GM19467 (cell line): ENCODE data around the gene GDPD5.

Experiments
- ATAC-seq: cut with Tn5 transposase; IDR thresholded peaks from one replicate; pipeline ENCODE4 v1.9.1; 2021; ENCODE audit warnings: mild to moderate bottlenecking, moderate library complexity; ENCODE audit not compliant: unreplicated experiment

The GDPD5 gene

DNA sequence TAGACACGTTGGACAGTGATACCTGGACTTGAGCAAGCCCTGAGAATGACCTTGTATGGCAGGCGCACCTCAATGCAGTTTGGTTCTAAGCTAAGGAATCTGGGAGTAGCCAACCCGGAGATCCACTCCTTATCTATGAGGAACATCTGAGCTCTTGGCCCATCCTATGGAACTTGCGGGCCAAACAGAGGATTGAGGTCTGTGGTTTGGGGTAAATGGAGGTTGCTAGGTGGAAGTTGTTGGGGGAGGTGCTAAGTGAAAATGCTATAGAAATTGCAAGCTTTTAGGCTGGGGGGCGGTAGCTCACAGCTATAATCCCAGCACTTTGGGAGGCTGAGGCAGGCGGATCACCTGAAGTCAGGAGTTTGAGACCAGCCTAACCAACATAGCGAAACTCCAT, 8.9 kb downstream of the GDPD5 start:
- ATAC-seq = no peak

DNA sequence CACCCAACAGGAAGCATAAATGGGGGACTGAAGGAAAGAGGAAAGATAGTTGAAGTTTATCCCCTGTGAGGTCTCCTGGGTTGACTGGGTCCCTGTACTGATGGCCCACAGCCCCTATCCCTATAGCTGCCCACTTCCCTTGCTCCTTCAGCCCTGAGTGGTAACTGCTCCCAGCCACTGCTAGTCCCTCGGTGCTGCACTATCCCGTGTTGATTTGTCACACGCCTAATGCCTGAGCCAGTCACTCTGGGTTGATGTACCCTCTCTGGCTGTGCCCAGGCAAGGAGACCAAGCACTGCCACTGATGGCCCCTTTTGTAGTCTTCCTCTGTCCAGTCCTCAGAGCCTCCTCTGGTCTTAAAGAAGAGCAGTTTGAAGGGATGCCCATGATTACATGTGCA, 9.6 kb downstream of the GDPD5 start:
- ATAC-seq = no peak

DNA sequence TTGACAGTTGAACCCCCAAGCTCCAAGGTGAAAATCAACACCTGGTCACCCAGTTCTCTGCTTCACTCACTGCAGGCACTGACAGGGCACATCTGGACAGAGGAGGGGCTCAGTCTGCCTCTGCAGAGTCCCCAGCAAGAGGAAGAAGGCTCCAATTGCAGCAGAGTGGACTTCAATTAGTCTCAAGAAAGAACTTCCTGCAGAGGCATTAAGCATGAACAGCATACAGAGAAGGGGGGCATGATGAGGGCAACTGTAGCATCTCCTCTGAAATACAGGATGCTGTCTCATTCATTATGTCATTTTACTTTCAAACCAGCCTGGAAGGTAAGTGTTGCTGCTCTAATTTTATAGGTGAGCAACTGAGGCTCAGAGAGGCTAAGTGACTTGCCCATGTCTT, 11.1 kb downstream of the GDPD5 start:
- ATAC-seq = no peak

DNA sequence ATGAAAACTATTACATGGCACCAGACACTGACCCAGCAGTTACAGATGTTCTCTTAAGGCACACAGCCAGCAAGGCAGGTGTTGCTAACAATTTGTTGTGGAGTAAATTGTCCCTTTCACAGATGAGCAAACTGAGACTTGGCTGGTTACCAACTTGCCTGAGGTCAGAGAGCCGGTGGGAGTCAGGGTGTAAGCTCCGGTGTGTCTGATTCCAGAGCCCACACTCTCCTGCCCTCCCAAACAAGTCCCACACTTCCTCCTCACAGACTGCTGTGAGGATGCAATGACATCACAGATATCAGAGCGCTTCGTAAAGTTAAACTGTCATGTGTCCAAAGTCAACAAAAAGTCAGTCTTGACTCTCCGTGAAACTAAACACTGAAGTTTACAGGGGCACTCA, 12.5 kb downstream of the GDPD5 start:
- no peak for ATAC-seq

DNA sequence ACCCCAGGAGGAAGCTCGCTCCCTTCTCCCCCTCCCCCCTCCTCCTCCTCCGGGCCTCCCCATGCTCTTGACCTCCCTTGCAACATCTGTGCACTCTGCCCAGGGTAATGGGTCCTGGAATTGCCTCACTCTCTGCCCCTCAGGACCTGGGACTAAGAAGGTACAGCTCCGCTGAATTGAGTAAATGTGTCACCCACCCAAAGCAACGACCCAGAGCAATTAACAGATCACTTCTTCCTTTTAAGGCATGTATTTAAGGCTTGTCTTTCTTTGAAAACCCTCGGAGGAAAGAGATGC, 15.1 kb downstream of the GDPD5 start:
- no peak for ATAC-seq

DNA sequence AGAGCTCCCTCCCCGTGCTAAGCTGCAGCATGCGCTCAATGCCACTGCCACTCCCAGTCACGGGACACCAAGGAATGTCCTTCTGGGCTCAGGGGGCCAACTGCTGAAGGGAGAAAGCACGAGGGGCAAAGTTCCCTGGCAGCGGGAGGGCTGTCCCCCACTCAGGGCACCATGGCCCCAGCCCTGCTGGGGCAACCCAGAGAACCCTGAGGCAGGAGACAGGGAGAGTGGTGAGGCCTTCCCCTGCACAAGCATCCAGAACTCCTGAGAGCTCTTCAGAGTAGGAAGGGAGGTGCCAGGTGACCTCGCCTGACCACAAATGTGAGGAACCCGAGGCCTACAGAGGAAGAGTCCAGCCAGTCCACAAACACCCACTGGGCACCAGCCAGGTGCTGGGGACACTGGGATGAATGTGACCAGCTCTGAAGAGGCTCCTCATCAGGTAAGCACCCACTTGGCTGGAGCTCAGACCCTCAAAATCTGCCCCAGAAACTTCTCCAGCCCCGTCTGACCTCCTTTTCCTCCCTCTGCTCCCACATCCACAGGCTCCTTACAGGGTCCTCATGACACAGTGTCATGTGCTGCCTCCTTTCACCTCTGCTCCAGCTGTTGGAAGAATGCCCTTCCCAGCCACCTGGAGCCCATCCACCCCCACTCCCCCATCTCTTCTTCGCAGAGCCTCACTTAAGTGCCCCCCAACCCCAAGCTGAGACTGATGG, 15.6 kb downstream of the GDPD5 start:
- no peak for ATAC-seq

DNA sequence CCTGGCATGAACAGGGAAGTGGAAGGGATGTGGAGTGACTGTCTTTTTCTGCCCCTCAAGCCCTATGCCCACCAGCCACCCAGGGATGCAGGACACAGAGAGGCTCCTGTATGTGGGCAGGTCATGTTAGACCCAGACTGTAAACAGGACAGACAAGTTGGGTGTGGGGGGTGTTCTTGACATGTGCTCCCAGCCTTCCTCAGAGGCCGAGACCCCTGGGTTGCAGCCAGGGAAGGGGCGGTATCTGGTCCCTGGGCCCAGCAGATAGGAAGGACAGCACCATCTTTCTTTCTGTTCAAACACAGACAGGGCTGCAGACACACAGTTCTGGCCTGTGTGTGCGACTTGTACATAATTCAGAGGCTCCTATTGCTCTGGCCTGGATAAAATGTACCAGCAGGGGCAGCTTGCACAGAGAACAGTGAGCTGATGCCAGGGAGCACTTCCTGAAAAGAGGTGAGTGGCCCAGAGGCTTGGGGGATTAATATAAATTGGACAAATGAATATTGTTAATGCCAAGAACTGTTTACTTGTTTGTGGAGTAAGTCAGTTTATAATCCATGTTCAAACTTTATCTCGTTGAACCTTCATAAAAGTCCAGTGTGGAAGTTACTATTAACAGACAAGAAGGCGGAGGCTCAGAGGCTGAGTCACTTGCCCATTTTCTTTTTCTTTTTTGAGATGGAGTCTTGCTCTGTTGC, 16.6 kb downstream of the GDPD5 start:
- no peak for ATAC-seq

DNA sequence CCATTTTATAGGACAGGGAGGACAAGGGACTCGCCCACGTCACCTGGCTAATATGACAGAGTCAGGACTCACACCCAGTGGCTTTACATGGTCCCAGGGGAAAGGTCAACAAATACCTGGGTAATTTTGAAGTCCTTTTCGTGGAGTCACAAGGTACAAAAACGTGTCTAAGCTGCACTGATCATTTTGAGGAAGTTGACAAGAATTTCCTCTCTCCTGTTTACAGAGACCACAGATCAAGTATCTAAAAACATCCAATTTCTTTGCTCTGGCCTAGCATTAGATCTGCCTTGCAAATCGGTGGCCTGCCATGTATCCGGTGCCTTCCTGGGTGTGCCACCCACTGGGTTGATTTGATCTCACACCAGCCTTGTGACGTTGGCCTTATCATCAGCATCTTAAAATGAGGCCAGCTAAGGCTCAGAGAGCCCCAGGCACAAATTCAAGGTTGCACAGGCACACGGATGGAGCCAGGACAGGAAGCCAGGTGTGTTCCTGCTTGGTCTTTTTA, 17.6 kb downstream of the GDPD5 start:
- peak; percentile 43 for ATAC-seq

DNA sequence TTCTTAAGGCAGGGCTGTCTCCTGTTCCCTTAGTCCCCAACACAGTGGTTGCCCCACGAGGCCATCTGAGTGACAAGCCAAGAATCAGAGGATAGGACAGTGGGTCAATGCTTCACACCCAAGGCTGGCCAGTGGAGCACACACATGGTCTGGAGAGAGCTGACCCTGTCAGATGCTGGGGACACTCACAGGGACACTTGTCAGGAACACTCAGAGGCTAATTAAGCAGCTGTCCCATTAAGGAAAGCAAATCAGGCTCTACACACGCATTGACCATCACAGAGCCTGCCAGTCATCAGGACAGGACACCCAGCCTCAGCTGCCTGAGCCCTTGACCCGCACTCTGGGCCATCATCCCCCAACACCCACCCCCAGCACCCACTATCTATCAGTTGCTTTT, 18.2 kb downstream of the GDPD5 start:
- no peak for ATAC-seq

DNA sequence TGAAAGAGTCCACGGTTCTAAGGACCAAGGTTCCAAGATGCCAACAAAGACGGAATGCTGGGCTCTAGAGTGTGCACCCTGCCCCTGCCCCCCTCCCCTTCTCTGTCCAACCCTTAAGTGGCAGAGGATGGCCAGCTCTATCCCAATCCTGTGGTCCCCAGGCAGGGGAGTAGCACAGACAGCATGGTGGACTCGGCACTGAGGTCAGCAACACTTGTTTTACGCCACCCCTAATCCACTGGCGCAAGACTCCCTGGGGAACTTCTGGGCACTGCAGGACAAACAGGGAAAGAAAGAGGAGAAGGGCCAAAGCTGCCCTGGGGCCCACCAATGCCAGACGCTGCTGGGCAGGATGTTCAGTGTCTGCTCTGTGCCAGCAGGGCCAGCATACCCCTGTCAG, 18.9 kb downstream of the GDPD5 start:
- no peak for ATAC-seq

DNA sequence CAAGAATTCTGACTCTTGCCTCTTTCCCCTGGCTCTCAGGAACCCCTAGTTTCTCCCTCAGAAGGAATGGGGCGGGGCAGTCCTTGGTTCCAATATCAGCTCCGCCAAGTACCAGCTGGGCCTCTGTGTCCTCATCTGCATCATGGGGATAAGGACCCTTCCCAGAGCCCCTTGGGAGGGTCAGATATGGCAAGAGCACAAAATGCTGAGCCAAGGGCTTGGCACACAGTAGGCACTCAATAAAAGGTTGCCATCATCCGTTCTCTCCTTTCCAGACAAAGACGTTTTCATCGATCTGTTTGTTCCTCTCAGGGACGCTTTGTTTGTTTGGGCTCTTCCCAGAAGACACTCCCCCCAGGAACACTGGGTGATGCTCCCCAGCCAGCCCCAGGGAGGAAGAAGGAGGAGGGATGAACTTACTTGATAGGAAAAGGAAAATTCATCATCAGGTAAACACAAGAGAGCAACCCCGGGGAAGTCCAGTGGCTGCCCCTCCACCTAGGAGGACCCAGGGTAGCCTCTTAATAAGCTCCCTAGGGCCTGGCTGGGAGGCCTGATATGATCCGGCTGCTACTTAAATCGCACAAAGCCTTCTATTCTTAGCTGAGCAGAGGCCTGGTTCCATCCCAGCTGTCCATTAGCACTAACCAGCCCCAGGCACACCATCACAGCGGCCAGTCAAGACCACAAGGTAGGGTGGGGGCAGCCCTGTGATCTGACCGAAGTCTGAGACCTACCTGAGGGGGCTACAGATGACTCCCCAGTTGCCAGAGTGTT, 19.6 kb downstream of the GDPD5 start:
- no peak for ATAC-seq

DNA sequence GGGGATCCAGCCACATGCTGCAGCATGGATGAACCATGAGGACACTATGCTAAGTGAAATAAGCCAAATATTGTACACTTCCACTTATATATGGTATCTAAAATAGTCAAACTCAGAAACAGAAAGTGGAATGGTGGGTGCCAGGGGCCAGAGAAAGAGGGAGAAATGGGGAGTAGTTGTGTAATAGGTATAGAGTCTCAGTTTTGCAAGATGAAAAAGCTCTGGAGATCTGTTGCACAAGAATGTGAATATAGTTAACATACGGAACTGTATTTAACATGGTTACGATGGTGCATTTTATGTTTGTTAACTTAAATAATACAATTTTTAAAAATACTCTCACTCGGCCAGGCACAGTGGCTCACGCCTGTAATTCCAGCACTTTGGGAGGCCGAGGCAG, 21.2 kb downstream of the GDPD5 start:
- ATAC-seq = no peak

DNA sequence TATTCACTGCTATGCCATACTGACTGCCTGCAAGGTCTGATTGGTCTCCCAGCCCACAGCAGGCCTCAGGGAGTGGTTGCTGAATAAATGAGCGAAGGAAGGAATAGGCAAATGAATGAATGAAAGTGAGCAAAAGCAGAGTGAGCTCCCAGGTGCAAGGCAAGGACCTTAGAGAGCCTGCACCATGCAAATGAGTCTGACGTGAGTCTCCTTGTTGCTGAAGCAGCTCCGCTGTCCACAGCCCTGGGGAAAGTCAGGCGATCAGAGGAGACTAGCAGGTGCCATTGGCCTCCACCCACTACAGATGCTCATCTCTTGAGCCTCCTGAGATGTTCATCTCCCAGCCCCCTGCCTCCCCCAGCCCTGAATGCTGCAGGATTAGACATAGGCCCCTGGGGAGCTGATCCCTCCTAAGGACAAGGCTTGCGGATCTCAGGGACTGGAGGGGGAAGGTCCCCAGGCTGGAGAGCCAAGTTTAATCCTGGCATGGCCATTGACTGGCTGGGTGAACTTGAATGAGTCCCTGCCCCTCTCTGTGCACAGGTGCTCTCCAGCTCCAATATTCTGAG, 22.1 kb downstream of the GDPD5 start:
- ATAC-seq = peak; percentile 50

DNA sequence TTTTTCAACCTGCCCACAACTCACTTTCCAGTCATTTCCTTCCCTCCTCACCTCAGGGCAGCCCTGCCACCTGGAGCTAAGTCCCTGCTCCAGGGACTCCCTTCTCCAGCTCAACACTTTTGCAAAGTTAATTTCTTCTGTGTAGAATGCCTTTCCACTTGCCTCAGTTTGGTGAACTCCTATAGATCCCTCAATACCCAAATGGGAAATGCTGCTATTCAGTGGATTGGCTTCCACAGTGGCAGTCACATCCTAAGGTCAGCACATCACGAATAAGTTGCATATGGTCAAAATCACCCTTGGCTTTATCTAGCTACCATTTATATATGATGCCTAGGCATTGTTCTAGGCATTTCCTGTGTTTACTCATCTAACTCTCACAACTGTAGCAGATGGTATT, 23.6 kb downstream of the GDPD5 start:
- ATAC-seq = no peak

DNA sequence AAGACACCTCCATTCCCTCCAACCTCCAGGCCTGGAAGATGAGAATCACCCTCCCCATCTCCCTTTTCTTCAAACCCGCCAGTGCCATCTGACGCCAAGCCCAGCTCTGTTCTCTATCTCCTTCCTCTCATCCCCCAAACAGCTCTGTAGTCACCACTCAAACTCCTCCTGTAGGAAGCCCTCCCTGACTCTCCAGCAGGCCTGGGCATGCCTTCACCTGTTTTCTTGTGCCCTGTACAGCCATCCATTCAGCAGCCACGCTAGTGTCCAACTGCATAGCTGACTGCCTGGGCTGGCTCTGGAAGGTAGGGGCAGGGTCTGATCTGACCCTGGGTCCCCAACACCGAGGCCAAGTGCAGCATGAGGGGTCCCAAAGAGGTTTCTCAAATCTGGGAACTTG, 25.0 kb downstream of the GDPD5 start:
- ATAC-seq = no peak

DNA sequence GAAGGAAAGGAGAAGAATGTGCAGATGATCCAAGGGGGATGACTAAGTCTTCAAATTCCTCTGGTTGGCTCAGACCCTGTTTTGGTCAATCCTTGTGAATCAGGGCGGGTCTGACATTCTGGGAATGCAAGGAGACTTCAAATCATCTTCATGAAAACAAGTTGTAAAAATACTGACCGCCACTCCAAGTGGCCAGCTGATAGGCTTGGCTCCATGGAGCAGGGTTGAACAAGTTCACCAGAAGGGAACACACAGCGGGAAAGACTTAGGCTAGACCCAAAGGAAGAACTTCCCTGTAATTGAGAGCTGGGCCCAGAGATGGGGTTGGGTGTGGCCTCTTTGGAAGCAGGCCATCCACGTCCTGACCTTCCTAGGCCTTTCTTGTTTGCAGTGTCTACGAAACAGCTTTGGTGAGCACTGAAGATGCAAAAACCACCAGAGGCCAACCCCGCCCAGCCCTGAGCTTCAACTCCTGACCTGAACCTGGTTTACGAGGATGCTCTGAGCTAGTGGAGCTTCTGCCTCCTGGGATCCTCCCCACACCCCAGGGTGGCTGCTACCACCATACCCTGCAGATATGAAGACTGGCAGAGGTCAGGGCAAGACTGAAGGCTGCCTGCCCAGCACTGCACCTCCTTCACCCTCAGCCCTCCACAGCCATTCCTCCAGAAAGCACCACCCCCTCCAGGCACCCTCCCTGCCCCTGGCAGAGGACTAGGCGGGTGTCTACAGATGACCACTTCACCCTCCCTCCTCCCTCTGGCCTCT, 26.1 kb downstream of the GDPD5 start:
- no peak for ATAC-seq

DNA sequence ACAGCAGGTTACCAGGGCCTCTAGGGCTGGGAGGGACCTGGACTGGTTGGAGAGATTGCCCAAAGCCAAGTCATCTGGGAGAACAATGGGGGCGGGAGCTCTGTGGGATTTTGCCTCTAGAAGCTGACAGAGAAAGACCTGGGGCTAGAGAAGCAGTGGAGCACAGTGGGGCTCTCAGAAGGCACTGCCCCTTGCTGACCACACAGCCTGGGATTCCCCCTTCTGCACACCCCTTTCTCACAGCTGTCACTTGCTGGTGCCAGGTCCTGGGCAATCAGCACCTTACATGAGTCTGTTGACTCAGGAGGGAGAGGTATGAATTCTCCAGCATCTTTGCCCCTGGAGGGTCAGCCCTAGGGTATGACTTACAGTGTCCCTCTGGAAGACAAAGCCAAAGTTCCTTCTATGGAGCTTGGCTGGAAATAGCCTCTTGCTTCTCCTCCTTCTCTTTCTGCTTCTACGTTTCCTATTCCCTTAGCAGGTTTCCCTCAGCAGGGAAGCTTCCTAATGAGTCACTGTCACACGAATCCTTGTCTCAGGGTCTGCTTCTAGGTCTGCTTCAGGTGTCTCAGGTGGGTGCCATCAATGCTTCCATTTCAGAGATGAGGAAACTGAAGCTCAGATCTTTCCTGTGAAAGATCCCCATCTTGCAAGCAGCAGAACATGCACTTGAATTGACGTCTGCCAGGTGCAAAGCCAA, 27.0 kb downstream of the GDPD5 start:
- no peak for ATAC-seq

DNA sequence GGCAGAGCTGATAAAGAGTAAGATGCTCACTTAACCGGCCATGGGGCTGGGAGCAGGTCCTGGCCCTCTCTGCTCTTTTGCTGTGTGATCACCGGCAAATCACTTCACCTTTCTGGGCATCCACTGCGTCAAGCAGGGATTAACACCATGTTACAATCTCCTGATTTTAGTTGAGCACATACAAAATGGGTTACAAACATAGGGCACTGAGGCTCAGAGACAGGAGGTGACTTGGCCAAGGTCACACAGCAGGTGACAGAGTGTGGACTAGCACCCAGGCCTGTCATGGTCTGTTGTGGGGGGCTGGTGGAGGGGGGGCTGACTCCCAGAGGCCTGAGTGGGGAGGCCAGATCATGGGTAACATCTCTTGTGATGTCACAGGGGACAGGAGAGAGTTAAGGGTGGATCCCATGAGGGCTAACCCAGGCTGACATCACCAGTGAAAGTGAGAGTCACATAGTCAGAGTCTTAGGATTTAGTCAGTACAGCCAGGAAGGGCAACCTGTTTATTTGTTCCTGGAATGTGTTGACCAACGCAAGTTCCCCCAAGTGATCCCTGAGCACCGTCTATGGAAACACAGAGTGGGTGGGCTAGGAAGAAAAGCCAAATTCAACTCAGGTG, 27.8 kb downstream of the GDPD5 start:
- no peak for ATAC-seq

DNA sequence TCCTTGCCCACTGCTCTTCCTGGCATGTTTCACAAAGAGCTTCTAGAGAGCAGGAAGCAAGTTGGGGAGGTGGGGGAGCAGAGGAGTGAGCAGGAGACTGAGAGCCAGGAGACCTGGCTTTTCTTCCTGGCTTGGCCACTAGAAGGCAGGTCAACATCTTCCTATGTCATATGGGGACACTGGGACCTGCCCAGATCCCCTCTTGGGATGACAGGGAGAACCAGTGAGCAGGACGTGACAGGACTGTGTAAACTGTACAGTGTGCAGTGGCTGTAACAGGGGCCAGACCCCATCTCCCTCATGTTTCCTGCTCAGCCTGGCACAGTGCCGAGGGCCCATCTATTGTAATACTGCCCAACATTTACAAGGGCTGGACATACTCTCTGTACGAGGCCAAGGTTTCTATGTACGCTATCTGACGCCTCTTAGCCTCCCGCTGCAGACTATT, 29.4 kb downstream of the GDPD5 start:
- ATAC-seq = no peak
